ENCODE results near the gene CHD2. TPM values are rescaled to one million over a fixed set of nuclear protein-coding genes. Genes with fewer than 3 reads are reported as not detected.

The CHD2 gene
- total RNA-seq, 2 experiments from 2014 or later: 129 to 148 TPM

- POLR2A ChIA-PET: no interaction called here
Measured at GRCh38 chr15:92941668-92942067, 41.5 kb downstream of the CHD2 start.

DNA sequence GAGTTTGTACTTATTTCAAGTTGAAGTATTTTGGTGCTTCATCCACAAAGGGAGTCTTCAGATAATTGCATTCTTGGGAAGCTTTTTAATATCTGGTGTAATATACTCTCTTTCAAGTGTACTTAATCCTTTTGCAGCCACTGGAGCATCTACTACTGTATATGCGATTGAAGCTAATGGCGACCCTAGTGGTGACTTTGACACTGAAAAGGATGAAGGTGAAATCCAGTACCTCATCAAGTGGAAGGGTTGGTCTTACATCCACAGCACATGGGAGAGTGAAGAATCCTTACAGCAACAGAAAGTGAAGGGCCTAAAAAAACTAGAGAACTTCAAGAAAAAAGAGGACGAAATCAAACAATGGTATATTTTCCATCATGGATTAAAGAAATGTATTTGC is 42.6 kb downstream of the CHD2 start:
- Mint-ChIP-seq H3K27me3 (no peaks in the 10 kb centered on the region), H3K4me3 (no peak overlapping the region), H3K27ac (no peak overlapping the region), H3K9me3 (peaks cover 18% of the 10 kb centered on the region), H3K4me1 (peaks cover 4% of the 10 kb centered on the region), H3K36me3 (ENCODE audit: low read depth) (peaks cover 86% of the 10 kb centered on the region)
- CTCF ChIA-PET: interaction anchor here (0.6 to 1.2 kb wide), 5 partner anchors 10 to 42 kb away, joined by 3 to 5 read pairs (median 3); no protein-coding TSS in a partner anchor
- POLR2A ChIA-PET: no interaction called here
- DNase-seq: no peak

More at GRCh38 chr15:92941668-92942067, 41.5 kb downstream of the CHD2 start:
- CTCF ChIA-PET: interaction anchor here (0.6 to 1.0 kb wide), 2 partner anchors 20 to 52 kb away, joined by 3 read pairs; no protein-coding TSS in a partner anchor
- DNase-seq: no peak
- H3K36me3 Mint-ChIP-seq (ENCODE audit: low read depth): peaks cover 85% of the 10 kb centered on the region
- H3K9me3 Mint-ChIP-seq: peaks cover 11% of the 10 kb centered on the region
- no peak overlapping the region for H3K4me3 Mint-ChIP-seq
- H3K4me1 Mint-ChIP-seq: peaks cover 15% of the 10 kb centered on the region
- no peaks in the 10 kb centered on the region for H3K27me3 Mint-ChIP-seq
- H3K27ac Mint-ChIP-seq: no peak overlapping the region

- ChIA-PET CTCF (interaction anchor here (1.2 to 1.5 kb wide), 3 partner anchors 9 to 60 kb away, joined by 3 to 5 read pairs (median 4); no protein-coding TSS in a partner anchor), POLR2A (no interaction called here)
- H3K36me3 Mint-ChIP-seq (ENCODE audit: low read depth): peaks cover 89% of the 10 kb centered on the region
- H3K9me3 Mint-ChIP-seq: peaks cover 25% of the 10 kb centered on the region
- H3K4me1 Mint-ChIP-seq: peaks cover 2% of the 10 kb centered on the region
- H3K27ac Mint-ChIP-seq: no peak overlapping the region
- H3K27me3 Mint-ChIP-seq: no peaks in the 10 kb centered on the region
- no peak for DNase-seq
- H3K4me3 Mint-ChIP-seq: no peak overlapping the region
Measured at GRCh38 chr15:92943581-92943980, 43.5 kb downstream of the CHD2 start.

GRCh38 chr15:92944946-92945521 is 44.9 kb downstream of the CHD2 start:
- ChIA-PET POLR2A (no interaction called here), CTCF (interaction anchor here (0.8 to 2.1 kb wide), 6 partner anchors 8 to 136 kb away, joined by 3 to 7 read pairs (median 4); no protein-coding TSS in a partner anchor)
- Mint-ChIP-seq H3K4me1 (no peaks in the 10 kb centered on the region), H3K27ac (no peak overlapping the region), H3K9me3 (peaks cover 38% of the 10 kb centered on the region), H3K4me3 (no peak overlapping the region), H3K36me3 (ENCODE audit: low read depth) (peaks cover 91% of the 10 kb centered on the region), H3K27me3 (no peaks in the 10 kb centered on the region)
- no peak for DNase-seq

GRCh38 chr15:92947071-92947730 is 47.1 kb downstream of the CHD2 start:
- peaks cover 38% of the 10 kb centered on the region for H3K9me3 Mint-ChIP-seq
- H3K4me1 Mint-ChIP-seq: no peaks in the 10 kb centered on the region
- H3K27ac Mint-ChIP-seq: no peak overlapping the region
- CTCF ChIA-PET: interaction anchor here (1.5 kb wide), 1 partner anchor 21 kb away, joined by 4 read pairs; no protein-coding TSS in a partner anchor
- POLR2A ChIA-PET: no interaction called here
- no peak overlapping the region for H3K4me3 Mint-ChIP-seq
- peaks cover 96% of the 10 kb centered on the region for H3K36me3 Mint-ChIP-seq (ENCODE audit: low read depth)
- H3K27me3 Mint-ChIP-seq: no peaks in the 10 kb centered on the region
- no peak for DNase-seq

- Mint-ChIP-seq H3K36me3 (ENCODE audit: low read depth) (peaks cover 91% of the 10 kb centered on the region), H3K4me3 (no peak overlapping the region), H3K9me3 (peaks cover 35% of the 10 kb centered on the region), H3K27me3 (no peaks in the 10 kb centered on the region), H3K4me1 (no peaks in the 10 kb centered on the region), H3K27ac (no peak overlapping the region)
- POLR2A ChIA-PET: no interaction called here
- DNase-seq: no peak
- CTCF ChIA-PET: interaction anchor here (1.2 to 1.8 kb wide), 2 partner anchors 30 to 140 kb away, joined by 3 to 6 read pairs; no protein-coding TSS in a partner anchor
Measured at GRCh38 chr15:92949604-92950249, 49.6 kb downstream of the CHD2 start.

GRCh38 chr15:92951800-92952457 is 51.8 kb downstream of the CHD2 start:
- Mint-ChIP-seq H3K4me1 (peaks cover 2% of the 10 kb centered on the region), H3K36me3 (ENCODE audit: low read depth) (peaks cover 93% of the 10 kb centered on the region)
- CTCF ChIA-PET: interaction anchor here (0.9 to 1.9 kb wide), 2 partner anchors 9 to 31 kb away, joined by 3 to 5 read pairs; no protein-coding TSS in a partner anchor

DNA sequence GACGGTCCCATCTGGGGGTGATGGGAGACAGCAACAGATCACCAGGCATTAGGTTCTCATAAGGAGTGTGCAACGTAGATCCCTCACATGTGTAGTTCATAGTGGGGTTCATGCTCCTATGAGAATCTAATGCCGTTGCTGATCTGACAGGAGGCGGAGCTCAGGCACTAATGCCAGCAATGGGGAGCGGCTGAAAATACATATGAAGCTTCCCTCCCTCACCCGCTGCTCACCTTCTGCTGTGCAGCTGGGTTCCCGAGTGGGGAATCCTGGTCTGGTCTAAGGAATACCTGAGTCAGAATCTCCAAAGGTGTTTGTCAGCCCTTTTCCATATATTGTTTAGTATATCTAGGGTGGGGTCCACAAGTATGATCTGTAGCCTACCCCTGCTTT is 52.3 kb downstream of the CHD2 start:
- ChIA-PET CTCF (interaction anchor here (0.9 to 1.9 kb wide), 3 partner anchors 8 to 32 kb away, joined by 3 to 5 read pairs (median 4); no protein-coding TSS in a partner anchor), POLR2A (no interaction called here)
- no peak overlapping the region for H3K27ac Mint-ChIP-seq
- H3K27me3 Mint-ChIP-seq: no peaks in the 10 kb centered on the region
- no peak overlapping the region for H3K4me3 Mint-ChIP-seq
- peaks cover 92% of the 10 kb centered on the region for H3K36me3 Mint-ChIP-seq (ENCODE audit: low read depth)
- DNase-seq: no peak
- peaks cover 6% of the 10 kb centered on the region for H3K4me1 Mint-ChIP-seq
- peaks cover 22% of the 10 kb centered on the region for H3K9me3 Mint-ChIP-seq

More at GRCh38 chr15:92951800-92952457, 51.8 kb downstream of the CHD2 start:
- Mint-ChIP-seq H3K27ac (no peak overlapping the region), H3K27me3 (no peaks in the 10 kb centered on the region), H3K9me3 (peaks cover 27% of the 10 kb centered on the region), H3K4me3 (no peak overlapping the region)
- POLR2A ChIA-PET: no interaction called here
- no peak for DNase-seq

- peaks cover 14% of the 10 kb centered on the region for H3K9me3 Mint-ChIP-seq
- no peak overlapping the region for H3K4me3 Mint-ChIP-seq
- POLR2A ChIA-PET: no interaction called here
- no peak overlapping the region for H3K27ac Mint-ChIP-seq
- CTCF ChIA-PET: interaction anchor here (0.6 to 2.0 kb wide), 5 partner anchors 9 to 150 kb away, joined by 3 to 5 read pairs (median 4); no protein-coding TSS in a partner anchor
- peaks cover 14% of the 10 kb centered on the region for H3K4me1 Mint-ChIP-seq
- no peaks in the 10 kb centered on the region for H3K27me3 Mint-ChIP-seq
- H3K36me3 Mint-ChIP-seq (ENCODE audit: low read depth): peaks cover 91% of the 10 kb centered on the region
- no peak for DNase-seq
Measured at GRCh38 chr15:92953566-92953965, 53.4 kb downstream of the CHD2 start.

- no peak for DNase-seq
- Mint-ChIP-seq H3K9me3 (peaks cover 10% of the 10 kb centered on the region), H3K36me3 (ENCODE audit: low read depth) (peaks cover 91% of the 10 kb centered on the region), H3K4me1 (peaks cover 15% of the 10 kb centered on the region), H3K27me3 (no peaks in the 10 kb centered on the region), H3K27ac (no peak overlapping the region), H3K4me3 (no peak overlapping the region)
- ChIA-PET CTCF (interaction anchor here (0.8 to 2.0 kb wide), 4 partner anchors 9 to 150 kb away, joined by 3 to 5 read pairs (median 4); no protein-coding TSS in a partner anchor), POLR2A (no interaction called here)
Measured at GRCh38 chr15:92954002-92954401, 53.9 kb downstream of the CHD2 start.

- POLR2A ChIA-PET: no interaction called here
- CTCF ChIA-PET: interaction anchor here (1.1 to 2.0 kb wide), 2 partner anchors 21 to 151 kb away, joined by 4 to 5 read pairs; no protein-coding TSS in a partner anchor
- Mint-ChIP-seq H3K27ac (no peak overlapping the region), H3K4me3 (no peak overlapping the region), H3K36me3 (ENCODE audit: low read depth) (peaks cover 91% of the 10 kb centered on the region), H3K27me3 (no peaks in the 10 kb centered on the region), H3K9me3 (peaks cover 4% of the 10 kb centered on the region), H3K4me1 (peaks cover 17% of the 10 kb centered on the region)
- no peak for DNase-seq
Measured at GRCh38 chr15:92954578-92954977, 54.5 kb downstream of the CHD2 start.

DNA sequence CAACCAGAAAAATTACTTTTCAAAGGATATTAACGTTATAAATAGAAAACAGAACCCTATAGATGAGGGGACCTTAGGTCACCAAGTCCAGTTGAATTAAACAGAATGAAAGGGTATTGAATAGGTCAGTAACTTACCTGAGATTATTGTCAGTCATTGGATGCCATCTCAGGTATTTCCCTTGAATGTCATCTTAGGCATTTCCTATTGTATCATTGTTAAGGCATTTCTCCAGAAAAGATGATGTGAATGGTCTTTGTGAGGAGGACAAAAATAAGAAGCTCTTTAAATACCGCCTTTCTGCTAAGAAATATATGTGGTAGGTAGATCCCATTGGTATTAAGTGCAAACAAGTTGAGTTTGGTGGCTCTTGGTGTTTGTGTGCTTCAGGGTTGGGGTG is 55.6 kb downstream of the CHD2 start:
- H3K36me3 Mint-ChIP-seq (ENCODE audit: low read depth): peaks cover 87% of the 10 kb centered on the region
- no peaks in the 10 kb centered on the region for H3K9me3 Mint-ChIP-seq
- peaks cover 21% of the 10 kb centered on the region for H3K4me1 Mint-ChIP-seq
- H3K4me3 Mint-ChIP-seq: no peak overlapping the region
- H3K27me3 Mint-ChIP-seq: no peaks in the 10 kb centered on the region
- DNase-seq: no peak
- ChIA-PET CTCF (interaction anchor here (0.9 to 1.7 kb wide), 2 partner anchors 38 to 146 kb away, joined by 6 to 7 read pairs; no protein-coding TSS in a partner anchor), POLR2A (no interaction called here)
- H3K27ac Mint-ChIP-seq: no peak overlapping the region

All from activated CD4-positive, alpha-beta T cell treated with anti-CD3 and anti-CD28 coated beads, Interleukin-2, amount 10 ng/mL, durations not matched to agents 7 days and 5 days (primary cell).